Prostate gland (tissue), 2 donors: ENCODE results near the gene DUSP28.

Source experiments
- CTCF ChIP-seq, 4 experiments: fragments of 200-600 bp in 2 of 4; fragments of 450-650 bp in 2 of 4; sonication (generic) in 2 of 4; IDR thresholded peaks; 1 replicate in 3 of 4; 2 replicates in 1 of 4; pipeline ENCODE4 v1.5.1; 2016 to 2019; ENCODE audit warnings: antibody characterized with exemption in 4 of 4, mild to moderate bottlenecking in 2 of 4, moderate library complexity in 2 of 4
- POLR2A ChIP-seq: fragments of 450-650 bp; IDR thresholded peaks from one replicate; pipeline ENCODE4 v1.6.1; 2016; ENCODE audit warnings: antibody characterized with exemption, mild to moderate bottlenecking
- POLR2AphosphoS5 ChIP-seq: sonication (generic); formaldehyde crosslinking; IDR thresholded peaks from one replicate; pipeline ENCODE4 v1.6.1; 2017; ENCODE audit warnings: antibody characterized with exemption

DNA sequence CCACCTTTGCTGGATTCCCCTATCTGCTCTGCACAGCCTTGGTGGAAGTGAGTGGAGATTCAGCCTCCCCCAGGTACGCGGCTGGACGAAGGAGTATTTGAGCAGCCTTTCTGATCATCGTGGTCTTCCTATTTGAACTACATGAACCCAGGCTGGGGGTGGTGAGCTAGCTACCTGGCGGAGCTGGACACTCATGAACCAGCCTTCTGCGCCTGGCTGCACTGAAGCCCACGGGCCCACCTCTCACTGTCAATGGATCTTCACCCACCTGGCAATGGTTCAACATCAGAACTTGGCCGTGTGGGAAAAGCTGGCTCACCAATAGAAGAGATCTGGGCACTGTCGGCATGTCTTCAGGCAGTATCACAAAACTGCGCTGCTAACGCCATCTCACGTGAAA is 37.8 kb upstream of the DUSP28 start:
- no peak for TF ChIP-seq CTCF (IDR thresholded peaks at IDR 0.05)
- TF ChIP-seq POLR2A: no peak
- no peak for TF ChIP-seq POLR2AphosphoS5
